ENCODE data around the gene FHL5. TPM values are rescaled to one million over a fixed set of nuclear protein-coding genes. Genes with fewer than 3 reads are reported as not detected.

Gene FHL5
- total RNA-seq, 1 experiment from 2014 or later, result not detected

DNA sequence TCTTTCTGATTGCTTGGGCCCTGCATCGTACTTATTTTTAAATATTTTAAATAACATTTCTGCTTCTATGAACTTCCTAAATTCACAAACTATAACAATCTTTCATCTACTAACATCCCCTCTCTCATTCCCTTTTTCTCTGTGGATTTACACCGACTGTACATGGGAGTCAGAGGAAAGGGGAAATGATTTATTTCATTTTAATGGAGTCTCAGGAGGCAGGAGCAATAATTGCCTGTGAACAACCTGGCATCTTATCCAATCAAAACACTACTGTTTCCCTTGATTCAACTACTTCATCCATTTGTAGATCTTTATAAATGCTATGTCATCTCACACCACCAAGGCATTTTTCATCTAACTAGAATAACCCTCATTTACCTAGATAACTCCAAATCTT lies 89.6 kb downstream of the FHL5 start:
- no peak overlapping the region for H3K18ac ChIP-seq (ENCODE audit: insufficient read length, low read depth, low read length)
- no peaks in the 10 kb centered on the region for H3K4me1 ChIP-seq (ENCODE audit: insufficient read depth, low read length)
- Mint-ChIP-seq H3K9me3 (no peaks in the 10 kb centered on the region), H3K36me3 (ENCODE audit: insufficient read depth in 1 of 3, low read depth in 3 of 3) (no peaks in the 10 kb centered on the region), H3K27me3 (ENCODE audit: low read depth) (no peaks in the 10 kb centered on the region), H3K4me1 (peaks cover 2 to 5% of the 10 kb centered on the region in 2 experiments; a peak in 2 of 4 replicates), H3K4me3 (no peak overlapping the region), H3K27ac (no peak overlapping the region)
- WGBS (ENCODE audit: extremely low coverage, insufficient read length, low lambda C conversion rate), result no CpG with 5 or more reads among the region's 2 CpGs
- H3K23ac ChIP-seq (ENCODE audit: insufficient read length, low read depth, low read length), result no peak overlapping the region
- H2BK120ac ChIP-seq (ENCODE audit: low read depth, low read length, poor library complexity, severe bottlenecking), result no peak overlapping the region
- no peaks in the 10 kb centered on the region for H3K79me1 ChIP-seq (ENCODE audit: insufficient read depth, low read depth, low read length, poor library complexity, severe bottlenecking)
- no peak overlapping the region for H2BK20ac ChIP-seq (ENCODE audit: low read depth, low read length, poor library complexity, severe bottlenecking)
- no peaks in the 10 kb centered on the region for H3K23me2 ChIP-seq (ENCODE audit: insufficient read length, low read depth, low read length, poor library complexity, severe bottlenecking)
- TF ChIP-seq, protein P1, sequence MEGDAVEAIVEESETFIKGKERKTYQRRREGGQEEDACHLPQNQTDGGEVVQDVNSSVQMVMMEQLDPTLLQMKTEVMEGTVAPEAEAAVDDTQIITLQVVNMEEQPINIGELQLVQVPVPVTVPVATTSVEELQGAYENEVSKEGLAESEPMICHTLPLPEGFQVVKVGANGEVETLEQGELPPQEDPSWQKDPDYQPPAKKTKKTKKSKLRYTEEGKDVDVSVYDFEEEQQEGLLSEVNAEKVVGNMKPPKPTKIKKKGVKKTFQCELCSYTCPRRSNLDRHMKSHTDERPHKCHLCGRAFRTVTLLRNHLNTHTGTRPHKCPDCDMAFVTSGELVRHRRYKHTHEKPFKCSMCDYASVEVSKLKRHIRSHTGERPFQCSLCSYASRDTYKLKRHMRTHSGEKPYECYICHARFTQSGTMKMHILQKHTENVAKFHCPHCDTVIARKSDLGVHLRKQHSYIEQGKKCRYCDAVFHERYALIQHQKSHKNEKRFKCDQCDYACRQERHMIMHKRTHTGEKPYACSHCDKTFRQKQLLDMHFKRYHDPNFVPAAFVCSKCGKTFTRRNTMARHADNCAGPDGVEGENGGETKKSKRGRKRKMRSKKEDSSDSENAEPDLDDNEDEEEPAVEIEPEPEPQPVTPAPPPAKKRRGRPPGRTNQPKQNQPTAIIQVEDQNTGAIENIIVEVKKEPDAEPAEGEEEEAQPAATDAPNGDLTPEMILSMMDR (conservative IDR thresholded peaks at IDR 0.05), result no peak
- no peak overlapping the region for H2AK5ac ChIP-seq (ENCODE audit: insufficient read length, low read length)
- no peaks in the 10 kb centered on the region for H3K9me3 ChIP-seq (ENCODE audit: control insufficient read depth, low read depth, low read length)
- no peak overlapping the region for H3K9ac ChIP-seq (ENCODE audit: extremely low read depth, insufficient read length, low read length)
- H4K5ac ChIP-seq (ENCODE audit: insufficient read length, low read depth, low read length), result no peak overlapping the region
- no peak overlapping the region for H3T11ph ChIP-seq (ENCODE audit: low read length)
- H2AFZ ChIP-seq (ENCODE audit: low read length), result no peak overlapping the region
- no peak overlapping the region for H4K91ac ChIP-seq (ENCODE audit: insufficient read length, low read depth, low read length)
- no peaks in the 10 kb centered on the region for H4K20me1 ChIP-seq (ENCODE audit: control insufficient read depth, insufficient read depth, insufficient read length)
- no peak overlapping the region for H2BK5ac ChIP-seq (ENCODE audit: insufficient read length, low read length)
- H3K27me3 ChIP-seq (ENCODE audit: insufficient read depth, low read length), result no peaks in the 10 kb centered on the region
- no peak overlapping the region for H3K27ac ChIP-seq (ENCODE audit: insufficient read length, low read depth, low read length)
- H4K8ac ChIP-seq (replicated peaks; ENCODE audit: insufficient read length, low read depth, low read length), result no peak overlapping the region
- H2BK15ac ChIP-seq (ENCODE audit: low read depth, low read length), result no peak overlapping the region
- H3K4ac ChIP-seq (ENCODE audit: low read depth, low read length), result no peak overlapping the region
- H3K79me2 ChIP-seq (ENCODE audit: insufficient read depth, low read length), result no peaks in the 10 kb centered on the region
- no peak overlapping the region for H2BK12ac ChIP-seq (ENCODE audit: insufficient read length, low read depth, low read length)
- DNase-seq, result no peak
- H3K14ac ChIP-seq (ENCODE audit: insufficient read depth, low read length), result no peak overlapping the region
- H3K56ac ChIP-seq (ENCODE audit: insufficient read length, low read depth, low read length), result no peak overlapping the region
- H3K4me2 ChIP-seq (ENCODE audit: insufficient read depth, insufficient read length, low read length), result no peak overlapping the region

All from H9 (cell line).